ENCODE data around the gene GNL3L.
"Not testable (repeated sequence)": the region's sequence is repeated elsewhere in the genome, so short reads cannot be mapped to it uniquely, and the experiment has no call there.

Gene GNL3L

GRCh38 chrX:54560411-54560810, 30.4 kb downstream of the GNL3L start:
- no peak for DNase-seq

DNA sequence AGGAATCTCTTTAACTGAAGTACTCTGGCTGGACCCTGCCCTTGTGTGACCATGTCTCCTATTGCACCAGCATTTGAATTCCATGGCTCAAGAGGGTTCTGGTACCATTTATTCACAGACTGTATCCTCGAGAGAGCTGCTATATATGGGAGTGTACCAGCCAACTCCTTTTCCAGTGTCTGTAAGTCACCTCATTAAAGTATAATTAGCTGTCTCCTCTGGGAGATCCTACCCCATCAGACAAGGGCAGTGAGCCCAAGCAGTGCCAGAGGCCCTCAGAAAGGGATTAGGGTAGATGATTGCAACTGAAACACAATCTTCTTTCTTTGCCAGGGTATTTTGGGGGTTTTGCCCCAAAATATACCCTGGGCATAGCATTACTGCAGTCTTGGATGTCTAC, 31.6 kb downstream of the GNL3L start:
- DNase-seq: no peak

DNA sequence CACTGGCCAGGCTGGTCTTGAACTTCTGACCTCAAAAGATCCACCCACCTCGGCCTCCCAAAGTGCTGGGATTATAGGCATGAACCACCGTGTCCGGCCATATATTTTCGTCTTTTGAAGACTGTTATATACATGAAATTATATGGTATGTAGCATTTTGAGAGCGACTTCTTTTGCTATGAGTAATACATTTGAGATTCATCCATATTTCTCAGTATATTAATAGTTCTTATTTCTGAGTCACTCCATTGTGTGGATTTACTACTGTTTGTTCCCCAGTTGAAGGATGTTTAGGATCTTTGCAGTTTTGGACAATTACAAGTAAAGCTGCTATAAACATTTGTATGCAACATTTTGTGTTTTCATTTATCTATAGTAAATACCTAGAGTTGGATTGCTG, 34.9 kb downstream of the GNL3L start:
- no peak for DNase-seq

GRCh38 chrX:54570332-54570731, 40.3 kb downstream of the GNL3L start:
- no peak for DNase-seq

- not testable (repeated sequence) for DNase-seq
Observed at GRCh38 chrX:54572641-54573040, 42.6 kb downstream of the GNL3L start.

- no peak for DNase-seq
Observed at GRCh38 chrX:54597728-54598127, 67.7 kb downstream of the GNL3L start.

DNA sequence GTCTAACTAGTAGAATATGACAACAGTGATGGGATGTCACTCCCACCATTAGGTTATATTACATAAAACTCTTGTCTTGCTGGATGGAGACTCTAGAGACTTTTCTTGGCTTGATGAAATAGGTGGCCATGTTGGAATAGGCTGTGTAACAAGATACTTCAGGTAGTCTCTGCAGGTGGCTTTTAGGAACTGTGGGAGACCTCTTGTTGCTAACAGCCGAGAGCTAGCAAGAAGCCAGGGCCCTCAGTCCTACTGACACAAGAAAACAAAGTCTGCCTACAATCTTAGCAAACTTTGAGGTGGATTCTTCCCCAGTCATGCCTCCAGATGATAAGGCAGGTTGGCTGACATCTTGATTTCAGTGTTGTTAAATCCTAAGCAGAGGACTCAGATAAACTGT, 72.5 kb downstream of the GNL3L start:
- no peak for DNase-seq
